Measurements from ENCODE around the gene GGA1. TPM values are rescaled to one million over a fixed set of nuclear protein-coding genes. Genes with fewer than 3 reads are reported as not detected.

Gene GGA1
- total and polyA plus RNA-seq, 9 of the 15 experiments (the other 6 are each of a cell fraction or from before 2014, with no cell fraction given) = 1.5 to 69.5 (median 31.6) TPM

DNA sequence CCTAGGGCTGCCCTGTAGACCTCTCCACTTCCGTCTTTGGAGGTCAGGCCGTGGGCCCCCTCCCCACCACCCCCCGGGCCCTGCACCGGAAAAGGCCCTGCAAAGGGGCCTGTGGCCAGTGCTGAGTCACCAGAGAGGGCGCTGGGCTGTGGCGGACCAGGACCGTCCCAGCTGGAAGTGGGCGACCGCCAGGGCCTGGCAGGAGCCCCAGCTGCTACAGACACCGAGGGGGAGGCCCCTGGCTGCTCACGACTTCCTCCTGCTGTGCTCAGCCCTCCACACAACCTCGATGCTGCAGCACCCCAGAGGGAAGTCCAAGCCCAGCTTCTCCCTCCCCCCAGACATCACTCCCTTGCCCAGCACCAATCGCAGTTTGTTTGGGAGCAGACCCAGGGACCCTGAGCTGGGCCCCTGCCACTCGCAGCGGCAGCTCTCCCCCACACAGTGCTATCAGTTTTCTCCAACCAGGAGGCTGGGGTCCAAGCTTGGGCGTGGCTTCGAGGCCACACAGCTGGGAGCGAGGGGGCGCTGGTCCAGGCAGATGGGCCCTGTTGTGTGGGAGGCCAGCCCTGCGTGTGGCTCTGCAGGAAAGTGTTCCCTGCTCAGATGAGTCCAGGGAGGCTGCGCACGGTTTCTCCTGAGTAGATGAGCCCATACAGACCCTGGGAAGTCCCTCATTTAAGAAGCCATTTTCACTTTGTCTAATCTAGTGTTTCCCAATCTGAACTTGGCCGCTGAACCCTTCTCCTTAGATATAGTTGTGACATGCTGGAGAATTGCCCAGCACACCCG lies 25.2 kb downstream of the GGA1 start (continued):
- TF ChIP-seq RCOR1 (IDR thresholded peaks at IDR 0.05; ENCODE audit: borderline replicate concordance in 1 of 2, low read depth in 2 of 2, low read length in 2 of 2) (peak in 1 of 2 experiments; percentile 37; a peak in 1 of 4 replicates), GTF2A2 (tag; IDR thresholded peaks at IDR 0.05) (no peak), PTBP1 (IDR thresholded peaks at IDR 0.05; ENCODE audit: low read depth, low read length) (no peak), ILK (tag; IDR thresholded peaks at IDR 0.05; ENCODE audit: borderline replicate concordance, low read depth) (no peak), SIRT6 (IDR thresholded peaks at IDR 0.05; ENCODE audit: low read depth, low read length) (no peak), CTBP1 (IDR thresholded peaks at IDR 0.05; ENCODE audit: borderline replicate concordance) (peak; percentile 65; the same call in 1 of the 2 replicates), SRSF1 (IDR thresholded peaks at IDR 0.05; ENCODE audit: low read depth, low read length) (no peak), PHB (CRISPR knock-in tag; IDR thresholded peaks at IDR 0.05) (no peak), PYGO2 (tag; IDR thresholded peaks at IDR 0.05) (no peak), SRF (CRISPR knock-in tag; IDR thresholded peaks at IDR 0.05) (peak in 1 of 2 experiments; percentile 39; a peak in 1 of 4 replicates), L3MBTL2 (IDR thresholded peaks at IDR 0.05) (no peak), CBFA2T3 (IDR thresholded peaks at IDR 0.05) (peak; percentile 78), ZNF431 (CRISPR knock-in tag; IDR thresholded peaks at IDR 0.05) (no peak)
- TF ChIP-seq, protein P1, sequence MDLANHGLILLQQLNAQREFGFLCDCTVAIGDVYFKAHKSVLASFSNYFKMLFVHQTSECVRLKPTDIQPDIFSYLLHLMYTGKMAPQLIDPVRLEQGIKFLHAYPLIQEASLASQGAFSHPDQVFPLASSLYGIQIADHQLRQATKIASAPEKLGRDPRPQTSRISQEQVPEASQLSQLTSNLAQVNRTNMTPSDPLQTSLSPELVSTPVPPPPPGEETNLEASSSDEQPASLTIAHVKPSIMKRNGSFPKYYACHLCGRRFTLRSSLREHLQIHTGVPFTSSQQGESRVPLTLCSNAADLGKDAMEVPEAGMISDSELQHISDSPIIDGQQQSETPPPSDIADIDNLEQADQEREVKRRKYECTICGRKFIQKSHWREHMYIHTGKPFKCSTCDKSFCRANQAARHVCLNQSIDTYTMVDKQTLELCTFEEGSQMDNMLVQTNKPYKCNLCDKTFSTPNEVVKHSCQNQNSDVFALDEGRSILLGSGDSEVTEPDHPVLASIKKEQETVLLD (IDR thresholded peaks at IDR 0.05) = no peak
- TF ChIP-seq, protein P2, sequence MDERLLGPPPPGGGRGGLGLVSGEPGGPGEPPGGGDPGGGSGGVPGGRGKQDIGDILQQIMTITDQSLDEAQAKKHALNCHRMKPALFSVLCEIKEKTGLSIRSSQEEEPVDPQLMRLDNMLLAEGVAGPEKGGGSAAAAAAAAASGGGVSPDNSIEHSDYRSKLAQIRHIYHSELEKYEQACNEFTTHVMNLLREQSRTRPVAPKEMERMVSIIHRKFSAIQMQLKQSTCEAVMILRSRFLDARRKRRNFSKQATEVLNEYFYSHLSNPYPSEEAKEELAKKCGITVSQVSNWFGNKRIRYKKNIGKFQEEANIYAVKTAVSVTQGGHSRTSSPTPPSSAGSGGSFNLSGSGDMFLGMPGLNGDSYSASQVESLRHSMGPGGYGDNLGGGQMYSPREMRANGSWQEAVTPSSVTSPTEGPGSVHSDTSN (CRISPR knock-in tag; IDR thresholded peaks at IDR 0.05; ENCODE audit: low read depth) = no peak
- TF ChIP-seq, protein P2 (tag; conservative IDR thresholded peaks at IDR 0.05; ENCODE audit: low read depth) = no peak
- TF ChIP-seq, protein P3, sequence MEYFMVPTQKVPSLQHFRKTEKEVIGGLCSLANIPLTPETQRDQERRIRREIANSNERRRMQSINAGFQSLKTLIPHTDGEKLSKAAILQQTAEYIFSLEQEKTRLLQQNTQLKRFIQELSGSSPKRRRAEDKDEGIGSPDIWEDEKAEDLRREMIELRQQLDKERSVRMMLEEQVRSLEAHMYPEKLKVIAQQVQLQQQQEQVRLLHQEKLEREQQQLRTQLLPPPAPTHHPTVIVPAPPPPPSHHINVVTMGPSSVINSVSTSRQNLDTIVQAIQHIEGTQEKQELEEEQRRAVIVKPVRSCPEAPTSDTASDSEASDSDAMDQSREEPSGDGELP (CRISPR knock-in tag; IDR thresholded peaks at IDR 0.05; ENCODE audit: borderline replicate concordance) = peak; percentile 95

Data from K562 (cell line).